NB4 (cell line): Measurements from ENCODE around the gene TTC27.

ENCODE experiments used
- POLR2A ChIP-seq: IDR thresholded peaks from 2 replicates; pipeline ENCODE4 v1.6.1; 2011; ENCODE audit warnings: mild to moderate bottlenecking; ENCODE audit not compliant: insufficient read length; ENCODE audit errors: extremely low read depth
- TF ChIP-seq, protein P1 (sequence below): IDR thresholded peaks from one replicate; pipeline ENCODE4 v1.5.1; 2012; ENCODE audit warnings: low read depth, low read length
- TF ChIP-seq, protein P2 (sequence below): IDR thresholded peaks from 2 replicates; pipeline ENCODE4 v1.6.1; 2011; ENCODE audit warnings: low read depth, low read length

DNA sequence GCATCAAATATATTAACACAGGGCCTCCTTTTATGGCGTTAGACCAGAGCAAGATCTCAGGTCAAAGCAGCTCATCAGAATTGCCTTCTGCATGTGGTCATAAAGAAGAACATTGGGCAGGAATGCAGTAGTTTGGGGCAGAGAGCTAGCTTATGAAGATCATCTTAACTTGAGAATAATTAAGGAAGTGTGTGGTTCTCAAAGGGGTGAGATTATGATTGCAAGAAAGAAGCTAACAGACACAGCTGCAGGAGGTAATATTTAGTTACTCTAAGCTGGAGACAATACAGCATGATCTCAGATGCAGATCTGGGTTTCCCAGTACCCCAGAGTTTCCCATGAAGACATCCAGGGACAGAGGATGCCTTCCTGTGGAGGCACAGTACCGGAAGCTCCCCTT lies 91.6 kb downstream of the TTC27 start:
- TF ChIP-seq, protein P1, sequence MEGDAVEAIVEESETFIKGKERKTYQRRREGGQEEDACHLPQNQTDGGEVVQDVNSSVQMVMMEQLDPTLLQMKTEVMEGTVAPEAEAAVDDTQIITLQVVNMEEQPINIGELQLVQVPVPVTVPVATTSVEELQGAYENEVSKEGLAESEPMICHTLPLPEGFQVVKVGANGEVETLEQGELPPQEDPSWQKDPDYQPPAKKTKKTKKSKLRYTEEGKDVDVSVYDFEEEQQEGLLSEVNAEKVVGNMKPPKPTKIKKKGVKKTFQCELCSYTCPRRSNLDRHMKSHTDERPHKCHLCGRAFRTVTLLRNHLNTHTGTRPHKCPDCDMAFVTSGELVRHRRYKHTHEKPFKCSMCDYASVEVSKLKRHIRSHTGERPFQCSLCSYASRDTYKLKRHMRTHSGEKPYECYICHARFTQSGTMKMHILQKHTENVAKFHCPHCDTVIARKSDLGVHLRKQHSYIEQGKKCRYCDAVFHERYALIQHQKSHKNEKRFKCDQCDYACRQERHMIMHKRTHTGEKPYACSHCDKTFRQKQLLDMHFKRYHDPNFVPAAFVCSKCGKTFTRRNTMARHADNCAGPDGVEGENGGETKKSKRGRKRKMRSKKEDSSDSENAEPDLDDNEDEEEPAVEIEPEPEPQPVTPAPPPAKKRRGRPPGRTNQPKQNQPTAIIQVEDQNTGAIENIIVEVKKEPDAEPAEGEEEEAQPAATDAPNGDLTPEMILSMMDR = no peak
- TF ChIP-seq, protein P2, sequence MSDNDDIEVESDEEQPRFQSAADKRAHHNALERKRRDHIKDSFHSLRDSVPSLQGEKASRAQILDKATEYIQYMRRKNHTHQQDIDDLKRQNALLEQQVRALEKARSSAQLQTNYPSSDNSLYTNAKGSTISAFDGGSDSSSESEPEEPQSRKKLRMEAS = no peak
- no peak for TF ChIP-seq POLR2A
